ENCODE data around the gene CCDC134.
A peak's percentile ranks its signal among the peaks of the same experiment; 100 is the strongest.

CCDC134 gene

GRCh38 chr22:41772645-41773044 is 27.8 kb upstream of the CCDC134 start:
- Histone ChIP-seq H3K4me3 (ENCODE audit: low read depth in 1 of 2, low read length in 1 of 2) (no peak overlapping the region), H3K27me3 (no peaks in the 10 kb centered on the region), H3K4me1 (ENCODE audit: control insufficient read depth in 1 of 2, insufficient read depth in 1 of 2, low read depth in 1 of 2, low read length in 1 of 2) (peaks cover 0 to 1% of the 10 kb centered on the region in 2 experiments), H3K36me3 (no peaks in the 10 kb centered on the region), H3K27ac (no peak overlapping the region), H3K9me3 (no peaks in the 10 kb centered on the region)
- TF ChIP-seq CTCF (IDR thresholded peaks at IDR 0.05), result no peak

- Histone ChIP-seq H3K4me3 (ENCODE audit: low read depth in 1 of 2, low read length in 1 of 2) (no peak overlapping the region), H3K4me1 (ENCODE audit: control insufficient read depth in 1 of 2, insufficient read depth in 1 of 2, low read depth in 1 of 2, low read length in 1 of 2) (peaks cover 0 to 4% of the 10 kb centered on the region in 2 experiments), H3K9me3 (no peaks in the 10 kb centered on the region), H3K27ac (no peak overlapping the region), H3K36me3 (no peaks in the 10 kb centered on the region), H3K27me3 (no peaks in the 10 kb centered on the region)
- TF ChIP-seq CTCF (IDR thresholded peaks at IDR 0.05), result no peak
Observed at GRCh38 chr22:41775338-41775737, 25.1 kb upstream of the CCDC134 start.

- no peaks in the 10 kb centered on the region for H3K9me3 ChIP-seq
Observed at GRCh38 chr22:41775976-41776375, 24.5 kb upstream of the CCDC134 start.

GRCh38 chr22:41776381-41776780 is 24.1 kb upstream of the CCDC134 start:
- Histone ChIP-seq H3K9me3 (no peaks in the 10 kb centered on the region), H3K36me3 (no peaks in the 10 kb centered on the region), H3K27me3 (no peaks in the 10 kb centered on the region), H3K4me1 (ENCODE audit: control insufficient read depth in 1 of 2, insufficient read depth in 1 of 2, low read depth in 1 of 2, low read length in 1 of 2) (peaks cover 9 to 13% of the 10 kb centered on the region in 2 experiments), H3K4me3 (ENCODE audit: low read depth in 1 of 2, low read length in 1 of 2) (no peak overlapping the region), H3K27ac (no peak overlapping the region)
- no peak for TF ChIP-seq CTCF (IDR thresholded peaks at IDR 0.05)

More at GRCh38 chr22:41775976-41776375, 24.5 kb upstream of the CCDC134 start:
- Histone ChIP-seq H3K27ac (no peak overlapping the region), H3K4me3 (ENCODE audit: low read depth in 1 of 2, low read length in 1 of 2) (no peak overlapping the region), H3K36me3 (no peaks in the 10 kb centered on the region), H3K4me1 (ENCODE audit: control insufficient read depth in 1 of 2, insufficient read depth in 1 of 2, low read depth in 1 of 2, low read length in 1 of 2) (peaks cover 5 to 9% of the 10 kb centered on the region in 2 experiments), H3K27me3 (no peaks in the 10 kb centered on the region)
- TF ChIP-seq CTCF (IDR thresholded peaks at IDR 0.05), result no peak

GRCh38 chr22:41777749-41778425 is 22.6 kb upstream of the CCDC134 start:
- Histone ChIP-seq H3K4me1 (ENCODE audit: control insufficient read depth in 1 of 2, insufficient read depth in 1 of 2, low read depth in 1 of 2, low read length in 1 of 2) (peaks cover 23 to 24% of the 10 kb centered on the region in 2 experiments), H3K27me3 (no peaks in the 10 kb centered on the region), H3K4me3 (ENCODE audit: low read depth in 1 of 2, low read length in 1 of 2) (no peak overlapping the region), H3K36me3 (no peaks in the 10 kb centered on the region), H3K9me3 (no peaks in the 10 kb centered on the region), H3K27ac (peak overlapping the region; percentile 48)
- TF ChIP-seq CTCF (IDR thresholded peaks at IDR 0.05), result no peak

Data from neutrophil (primary cell).